GM19467 (cell line): Measurements from ENCODE around the gene TASP1.
A peak's percentile ranks its signal among the peaks of the same experiment; 100 is the strongest.
"Not testable (repeated sequence)": the region's sequence is repeated elsewhere in the genome, so short reads cannot be mapped to it uniquely, and the experiment has no call there.

Source experiments
- ATAC-seq: cut with Tn5 transposase; IDR thresholded peaks from one replicate; pipeline ENCODE4 v1.9.1; 2021; ENCODE audit warnings: mild to moderate bottlenecking, moderate library complexity; ENCODE audit not compliant: unreplicated experiment

TASP1 gene, protein sequence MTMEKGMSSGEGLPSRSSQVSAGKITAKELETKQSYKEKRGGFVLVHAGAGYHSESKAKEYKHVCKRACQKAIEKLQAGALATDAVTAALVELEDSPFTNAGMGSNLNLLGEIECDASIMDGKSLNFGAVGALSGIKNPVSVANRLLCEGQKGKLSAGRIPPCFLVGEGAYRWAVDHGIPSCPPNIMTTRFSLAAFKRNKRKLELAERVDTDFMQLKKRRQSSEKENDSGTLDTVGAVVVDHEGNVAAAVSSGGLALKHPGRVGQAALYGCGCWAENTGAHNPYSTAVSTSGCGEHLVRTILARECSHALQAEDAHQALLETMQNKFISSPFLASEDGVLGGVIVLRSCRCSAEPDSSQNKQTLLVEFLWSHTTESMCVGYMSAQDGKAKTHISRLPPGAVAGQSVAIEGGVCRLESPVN

DNA sequence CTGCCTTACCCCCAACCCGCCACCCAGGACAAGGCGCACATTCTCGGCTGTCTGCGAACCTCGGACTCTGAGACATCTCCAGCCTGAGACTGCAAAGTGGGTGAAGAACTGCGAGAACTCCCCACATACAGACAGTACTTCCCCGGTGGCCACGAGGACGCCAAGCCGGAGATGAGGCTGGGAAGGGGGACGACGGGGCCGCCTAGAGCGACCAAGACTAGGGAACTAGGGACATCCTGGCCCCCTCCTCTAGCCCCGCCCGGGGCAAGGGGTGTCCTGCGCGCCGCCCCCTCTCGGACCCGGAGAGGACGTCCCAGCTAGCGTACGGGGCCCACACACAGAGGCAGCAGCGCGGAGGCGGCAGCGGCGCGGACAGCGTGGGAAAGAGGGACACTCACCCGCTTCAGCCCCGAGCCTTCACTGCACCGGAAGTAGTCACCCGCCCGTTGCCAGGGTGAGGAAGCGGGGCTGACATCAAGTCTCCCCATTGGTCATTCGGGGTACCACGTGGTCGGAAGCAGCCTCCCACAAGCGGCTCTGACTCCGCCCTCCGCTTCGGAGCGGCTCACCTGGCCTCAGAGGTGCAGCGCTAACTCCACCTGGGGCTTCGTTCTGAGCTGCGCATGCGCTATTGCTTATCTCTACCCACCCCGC is at the start of gene TASP1:
TASP1 (minus strand) TSS at position 437 of the 654 bp plus-strand sequence. CDS start 8,854 bp downstream, outside the sequence.
- peak; percentile 100 for ATAC-seq

GRCh38 chr20:13687815-13688214 is 49.1 kb upstream of the TASP1 start:
- ATAC-seq, result no peak

GRCh38 chr20:13685623-13686022 is 46.9 kb upstream of the TASP1 start:
- no peak for ATAC-seq

DNA sequence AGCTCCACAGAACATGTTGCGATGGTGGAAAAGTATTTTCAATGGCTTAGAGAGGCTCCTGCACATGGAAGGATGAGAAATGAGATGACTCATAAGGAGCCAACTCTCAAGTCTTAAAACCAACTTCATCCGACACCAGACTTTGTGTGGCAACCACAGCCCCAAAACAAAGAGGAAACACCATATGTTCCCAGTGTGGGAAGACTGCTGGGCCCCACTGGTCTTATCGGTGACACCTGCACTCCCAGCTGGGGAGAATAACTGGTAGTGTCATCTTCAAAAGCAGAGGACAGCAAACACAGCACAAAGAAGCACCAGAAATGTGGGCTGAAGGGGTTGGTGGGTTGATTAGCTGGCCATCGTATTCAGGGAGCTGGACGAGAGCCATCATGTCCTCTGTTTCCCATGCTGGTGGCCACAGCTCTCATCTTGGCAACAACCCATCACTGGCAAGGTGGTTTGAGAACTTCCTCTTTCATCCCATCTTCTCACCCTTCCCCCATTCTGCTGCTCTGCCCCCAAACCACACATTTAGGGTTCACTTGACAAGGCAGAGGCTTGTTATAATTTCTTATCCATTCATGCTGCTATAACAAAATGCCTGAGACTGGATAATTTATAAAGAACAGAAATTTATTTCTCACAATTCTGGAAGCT is 46.0 kb upstream of the TASP1 start:
- peak; percentile 51 for ATAC-seq

DNA sequence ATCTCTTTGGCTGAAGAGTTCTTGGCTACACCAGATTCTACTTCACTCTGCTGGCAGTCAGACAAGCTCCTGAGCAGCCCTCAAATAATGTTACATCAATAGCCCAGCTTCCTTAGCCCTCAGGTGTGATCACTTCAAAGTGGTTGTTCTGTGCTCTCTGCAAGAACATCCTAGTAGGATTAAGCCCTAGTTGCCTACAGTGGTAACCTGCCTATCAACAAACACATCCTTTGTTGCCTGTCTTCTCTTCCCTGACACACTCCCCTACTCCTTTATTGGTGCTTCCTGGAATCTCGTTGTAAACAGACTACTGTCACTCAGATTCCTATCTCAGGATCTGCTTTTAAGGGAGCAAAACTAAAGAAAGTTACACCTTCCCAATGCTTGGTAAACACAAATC is 45.1 kb upstream of the TASP1 start:
- no peak for ATAC-seq

DNA sequence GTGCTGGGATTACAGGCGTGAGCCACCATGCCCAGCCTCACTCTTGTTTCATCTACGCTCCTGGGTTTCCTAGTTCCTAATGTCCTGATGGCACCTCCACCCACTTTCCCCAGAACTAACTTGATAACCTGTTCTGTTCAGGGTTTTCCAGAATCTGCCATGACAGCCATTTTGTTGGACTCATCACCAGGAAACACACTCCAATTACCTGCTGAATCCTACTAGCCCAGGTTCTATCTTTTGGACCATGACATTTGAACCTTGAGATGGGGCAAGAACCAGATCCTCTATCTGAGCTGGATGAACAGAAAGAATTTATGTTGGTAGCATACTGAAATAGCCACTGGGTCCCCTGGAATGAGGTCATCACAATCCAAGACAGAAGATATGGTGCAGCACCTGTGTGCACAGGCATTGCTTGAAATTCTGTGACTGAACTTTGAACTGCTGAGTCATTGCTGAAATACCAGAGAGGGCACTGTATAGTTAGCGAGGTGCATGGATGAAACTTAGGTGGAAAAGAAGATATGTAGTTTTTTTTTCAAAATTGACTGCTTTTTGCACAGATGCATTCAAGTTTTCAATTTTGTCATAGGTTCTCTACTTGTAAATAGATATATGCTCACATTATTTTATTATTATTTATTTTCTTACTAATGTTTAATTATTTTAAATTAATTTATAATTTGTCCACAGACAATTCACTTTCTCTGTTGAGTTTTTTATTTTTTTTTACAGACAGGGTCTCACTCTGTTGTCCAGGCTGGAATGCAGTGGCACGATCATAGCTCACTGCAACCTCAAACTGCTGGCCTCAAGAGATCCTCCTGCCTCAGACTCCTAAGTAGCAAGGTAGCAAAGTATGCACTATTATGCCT is 42.8 kb upstream of the TASP1 start:
- peak; percentile 78 for ATAC-seq

DNA sequence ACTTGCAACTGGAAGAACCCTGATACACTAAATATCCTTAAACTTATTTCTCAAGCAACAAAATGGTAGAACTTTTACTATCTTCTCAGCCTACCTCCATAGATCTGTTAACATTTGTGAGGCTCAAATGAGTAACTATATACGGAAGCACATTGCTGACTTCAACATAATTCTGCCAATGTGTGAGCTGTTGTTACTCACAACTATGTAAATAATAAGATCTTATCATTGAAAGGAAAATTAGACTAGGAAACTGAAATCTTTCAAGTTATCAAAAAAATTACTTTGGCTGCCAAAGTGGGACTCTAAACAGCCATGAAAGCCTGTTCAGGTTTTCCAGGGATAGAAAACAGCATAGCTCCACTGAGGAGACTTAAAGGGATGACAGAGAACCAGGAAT is 40.2 kb upstream of the TASP1 start:
- ATAC-seq, result no peak

DNA sequence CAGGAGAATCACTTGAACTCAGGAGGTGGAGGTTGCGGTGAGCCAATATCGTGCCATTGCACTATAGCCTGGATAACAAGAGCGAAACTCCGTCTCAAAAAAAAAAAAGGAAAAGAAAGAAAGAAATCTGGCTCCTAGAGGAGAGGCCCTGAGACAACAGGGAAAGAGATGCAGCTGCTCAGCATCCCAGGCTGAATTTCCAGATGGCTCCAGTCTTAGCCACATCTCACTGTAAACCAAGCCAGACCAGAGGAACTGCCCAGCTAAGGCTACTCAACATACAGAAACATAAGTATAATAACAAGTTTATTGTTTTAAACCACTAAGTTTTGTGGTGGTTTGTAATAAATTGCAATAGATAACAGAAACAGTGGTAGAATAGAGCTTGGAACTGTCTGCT is 38.5 kb upstream of the TASP1 start:
- no peak for ATAC-seq

GRCh38 chr20:13676682-13677081 is 38.0 kb upstream of the TASP1 start:
- no peak for ATAC-seq

DNA sequence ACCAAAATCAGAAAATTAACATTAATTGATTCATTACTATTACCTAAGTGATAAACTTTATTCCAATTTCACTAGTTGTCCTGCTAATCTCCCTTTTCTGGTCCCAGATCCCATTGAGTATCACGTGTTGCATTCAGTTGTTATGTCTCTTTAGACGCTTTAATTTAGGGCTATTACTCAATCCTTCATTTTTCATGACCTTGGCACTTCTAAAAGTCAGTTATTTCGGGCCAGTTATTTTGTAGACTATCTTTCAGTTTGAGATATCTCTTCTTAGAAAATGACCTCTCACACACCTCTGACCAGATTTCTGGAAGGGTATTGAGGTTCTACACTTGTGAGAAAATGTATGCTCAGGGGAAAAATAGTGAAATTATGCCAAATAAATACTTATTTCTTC is 34.0 kb upstream of the TASP1 start:
- no peak for ATAC-seq

DNA sequence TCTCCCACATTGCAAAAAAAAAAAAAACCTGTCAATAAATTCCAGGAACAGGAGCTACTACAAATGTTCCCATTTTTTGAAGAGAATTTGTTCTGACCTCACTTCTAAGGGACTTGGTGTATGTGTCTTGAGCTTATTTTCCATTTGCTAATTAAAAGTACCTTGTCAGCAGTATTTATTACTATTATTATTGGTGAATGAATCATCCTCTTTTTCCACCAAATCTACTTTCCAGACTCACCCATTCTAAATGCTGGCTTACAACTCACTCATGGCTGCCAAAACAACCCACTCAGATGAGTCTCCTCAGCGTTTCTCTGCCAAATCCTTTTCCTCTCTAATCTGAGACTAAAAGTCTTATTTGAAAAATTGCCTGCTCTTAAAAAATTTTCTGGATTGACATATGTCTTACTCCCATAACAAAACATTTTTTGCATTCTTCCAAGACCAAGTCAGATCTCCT is 33.2 kb upstream of the TASP1 start:
- ATAC-seq, result no peak

DNA sequence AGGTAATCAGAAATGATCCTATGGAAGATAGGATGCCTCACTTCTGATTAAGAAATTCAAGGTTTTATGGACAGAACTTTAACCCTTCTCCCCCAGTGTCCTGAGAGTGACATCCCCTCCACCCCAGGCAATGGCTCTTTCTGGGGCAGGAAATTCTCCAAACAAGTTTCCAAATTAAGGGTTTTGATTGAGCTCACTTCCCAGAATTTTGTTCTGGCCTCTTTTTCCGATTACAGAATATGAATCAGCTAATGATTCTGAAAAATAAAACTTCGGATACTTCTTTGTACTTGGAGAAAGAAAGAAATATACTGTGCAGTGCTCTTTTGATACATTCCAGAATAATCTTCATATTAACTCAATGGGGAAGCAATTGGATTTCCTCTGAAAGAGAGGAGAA is 32.8 kb upstream of the TASP1 start:
- ATAC-seq, result no peak

DNA sequence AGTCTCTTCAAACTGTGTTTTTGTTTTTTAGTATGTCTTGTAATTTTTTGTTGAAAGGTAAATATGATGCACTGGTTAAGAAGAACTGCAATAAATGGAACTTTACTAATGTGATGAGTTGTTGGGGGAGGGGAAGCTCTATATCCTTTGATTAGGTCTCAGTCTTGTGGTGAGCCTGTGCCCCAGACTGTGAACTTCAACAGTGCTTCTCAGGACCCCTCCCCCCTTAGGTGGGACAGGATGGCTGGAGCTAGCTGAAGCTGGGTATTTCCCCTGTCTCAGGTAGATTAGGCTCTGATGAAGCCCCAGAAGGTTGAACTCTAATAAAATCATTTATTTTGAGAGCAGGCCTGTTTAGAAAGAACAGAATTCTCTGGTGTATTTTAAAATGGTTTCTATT is 31.4 kb upstream of the TASP1 start:
- no peak for ATAC-seq

DNA sequence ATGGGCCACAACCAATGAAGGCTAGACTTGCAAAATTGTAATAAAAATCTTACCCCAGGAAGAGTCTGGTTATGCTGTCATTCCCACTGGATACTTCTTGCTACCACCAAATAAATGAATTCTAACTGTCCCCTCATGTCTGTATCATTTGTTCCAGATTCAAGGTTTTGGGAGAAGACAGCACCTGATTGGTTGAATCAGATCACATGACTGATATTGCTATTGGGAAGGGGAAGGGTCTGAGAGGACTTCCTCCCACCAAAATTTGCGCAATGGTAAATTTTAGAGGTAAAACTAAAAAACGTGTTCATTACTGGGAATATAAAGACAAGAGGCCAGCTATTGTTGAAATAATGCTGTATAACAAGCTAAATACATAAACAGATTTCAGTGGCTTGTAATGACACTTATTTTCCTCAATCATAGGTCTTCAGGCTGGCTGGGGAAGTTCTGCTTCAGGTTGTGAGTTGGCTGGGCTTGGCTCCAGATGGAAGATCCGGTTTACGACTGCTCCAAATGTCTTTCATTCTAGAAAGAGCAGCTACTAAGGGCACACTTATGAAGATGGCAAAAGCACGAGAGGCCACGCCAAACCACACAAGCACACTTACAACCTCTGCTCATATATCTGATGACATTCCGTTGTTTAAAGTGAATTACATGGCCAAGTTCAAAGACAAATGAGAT is 27.1 kb upstream of the TASP1 start:
- no peak for ATAC-seq

DNA sequence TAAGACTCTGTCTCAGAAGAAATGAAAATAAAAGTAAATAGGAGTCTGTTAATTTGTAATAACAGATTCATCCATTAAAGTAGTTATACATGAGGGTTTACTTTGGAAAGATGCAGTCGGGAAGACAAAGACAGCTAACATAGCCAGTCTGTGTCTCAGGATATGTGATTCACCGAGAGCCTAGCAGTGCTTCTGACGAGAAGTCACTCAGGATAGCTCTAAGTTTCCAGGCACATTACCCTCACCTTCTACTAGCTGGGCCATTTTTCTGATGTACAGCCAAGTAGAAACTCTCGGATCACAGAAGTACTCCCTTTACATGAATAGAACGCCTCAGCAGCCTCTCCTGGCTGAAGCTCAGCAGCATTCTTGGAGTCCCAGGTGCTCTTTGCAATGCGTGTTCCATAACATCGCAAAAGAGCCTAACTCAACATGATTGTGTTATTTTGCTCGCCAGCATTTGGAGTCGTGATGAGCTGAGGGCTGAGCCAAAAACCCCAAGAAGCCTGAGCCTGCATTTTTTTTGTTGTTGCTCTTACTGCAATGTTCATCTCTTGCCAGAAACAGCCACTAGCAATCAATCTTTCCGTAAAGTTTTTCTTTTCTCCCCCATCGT is 22.4 kb upstream of the TASP1 start:
- no peak for ATAC-seq

DNA sequence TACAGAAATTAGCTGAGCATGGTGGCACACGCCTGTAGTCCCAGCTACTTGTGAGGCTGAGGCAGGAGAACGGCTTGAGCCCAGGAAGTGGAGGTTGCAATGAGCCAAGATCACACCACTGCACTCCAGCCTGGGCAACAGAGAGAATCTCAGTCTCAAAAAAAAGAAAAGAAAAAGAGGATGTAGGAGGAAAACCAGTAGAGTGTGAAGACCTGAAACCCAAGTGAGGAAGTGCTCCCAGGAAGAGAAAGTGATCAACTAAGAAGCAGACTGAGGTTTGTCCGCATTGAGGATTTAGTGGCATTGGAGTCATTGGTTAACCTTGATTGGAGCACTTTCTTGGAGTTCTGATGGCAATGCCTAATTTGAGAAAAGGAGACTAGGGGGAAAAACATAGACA is 20.6 kb upstream of the TASP1 start:
- ATAC-seq, result peak; percentile 93

DNA sequence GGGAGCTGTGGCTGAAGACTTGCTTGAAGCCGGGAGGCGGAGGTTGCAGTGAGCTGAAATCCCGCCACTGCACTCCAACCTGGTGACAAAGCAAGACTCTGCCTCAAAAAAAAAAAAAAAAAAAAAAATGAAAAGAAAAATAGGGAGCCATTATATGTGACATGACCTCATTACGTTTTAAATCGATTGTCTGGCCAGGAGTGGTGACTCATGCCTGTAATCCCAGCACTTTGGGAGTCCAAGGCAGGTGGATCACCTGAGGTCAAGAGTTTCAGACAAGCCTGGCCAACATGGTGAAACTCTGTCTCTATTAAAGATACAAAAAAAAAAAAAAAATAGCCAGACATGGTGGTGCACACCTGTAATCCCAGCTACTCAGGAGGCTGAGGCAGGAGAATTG is 19.3 kb upstream of the TASP1 start:
- not testable (repeated sequence) for ATAC-seq

DNA sequence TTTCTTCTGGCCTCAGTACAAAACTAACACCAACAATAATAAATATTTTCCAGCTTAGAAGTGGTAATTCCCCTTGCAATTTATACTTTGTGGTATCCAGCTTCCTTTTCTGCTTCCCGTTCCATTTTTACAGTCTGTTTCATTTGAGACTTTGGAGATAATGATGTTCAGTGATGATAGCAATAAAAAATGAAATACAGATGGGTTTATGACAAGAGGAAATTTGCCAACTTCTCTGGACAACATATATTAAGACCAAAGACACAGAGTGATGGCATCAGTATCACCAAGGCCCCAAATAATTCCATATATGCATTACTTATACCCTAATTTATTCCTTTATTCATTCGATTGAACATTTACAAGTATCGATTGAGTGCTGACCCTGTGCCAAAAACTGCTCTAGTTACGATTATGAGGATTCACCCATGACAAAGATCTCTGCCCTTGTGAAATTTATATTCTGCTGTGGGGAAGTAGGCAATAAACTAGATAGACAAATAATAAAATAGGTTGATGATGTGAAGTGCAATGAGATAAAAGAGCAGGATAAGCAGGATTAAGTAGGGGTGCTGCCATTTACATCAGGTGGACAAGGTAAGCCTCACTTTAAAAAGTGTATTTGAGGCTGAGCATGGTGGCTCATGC is 18.1 kb upstream of the TASP1 start:
- ATAC-seq, result no peak

DNA sequence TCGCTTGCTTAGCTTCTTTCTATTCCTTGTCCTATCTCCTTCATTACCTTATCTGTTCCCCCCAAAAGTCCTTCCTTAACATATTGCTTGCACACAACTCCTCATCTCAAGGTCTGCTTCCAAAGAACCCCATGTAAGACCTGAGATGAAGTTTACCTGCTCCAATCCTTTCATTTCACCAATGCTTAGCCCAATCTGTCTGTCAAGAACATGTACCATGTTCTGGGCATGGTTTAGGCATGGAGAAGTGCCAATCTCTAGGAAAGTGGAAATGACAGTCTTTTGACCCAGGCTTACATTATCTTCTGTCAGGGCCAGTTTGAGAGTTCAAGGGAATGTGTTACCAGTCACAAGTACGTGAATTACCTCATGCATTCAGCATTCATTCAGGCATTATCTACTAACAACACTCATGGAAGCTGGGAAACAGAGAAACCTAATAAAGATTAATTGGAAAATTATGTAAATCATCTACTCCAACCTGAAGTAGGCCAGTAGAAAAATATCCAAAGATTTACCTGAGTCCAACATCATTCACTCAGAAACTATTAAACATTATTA is 15.8 kb upstream of the TASP1 start:
- no peak for ATAC-seq
